HepG2 (cell line): ENCODE data around the gene ST6GALNAC3. TPM values are rescaled to one million over a fixed set of nuclear protein-coding genes. Genes with fewer than 3 reads are reported as not detected.

Experiments used
- ATAC-seq: fragments of 200-7000 bp; cut with Tn5 transposase; 3 replicates; pipeline ENCODE4 v1.9.1; 2020; ENCODE audit warnings: mild to moderate bottlenecking, moderate library complexity
- BruUV-seq: library from RNA; stranded (reverse); fragments of 400-500 nt; replicated peaks from 2 replicates; lab custom pipeline; 2021; lab: Mats Ljungman, UMichigan
- CTCF ChIA-PET: fragments of 300-600 bp; formaldehyde crosslinking; extraction: SDS; loops from one replicate; lab custom pipeline; 2021; ENCODE audit warnings: low total read pairs, inconsistent platforms, low intra/inter-chr PET ratio; lab: Yijun Ruan, JAX
- POLR2A ChIA-PET: fragments of 350-600 bp; sonication (Branson Sonifier 250); formaldehyde crosslinking; loops from one replicate; lab custom pipeline; 2020; ENCODE audit warnings: antibody characterized with exemption, inconsistent platforms; lab: Yijun Ruan, JAX
- DNase-seq: peaks from one replicate; pipeline ENCODE4 v3.0.0-alpha.2; 2015; ENCODE audit warnings: low spot score
- FAIRE-seq: peaks from 3 replicates; lab custom pipeline; 2011; peaks lifted over from hg19 to GRCh38; lab: Jason Lieb, UNC
- H2AFZ ChIP-seq: one replicate; pipeline ENCODE4 v1.6.1; 2011; ENCODE audit warnings: low read length, inconsistent platforms
- H3K27ac ChIP-seq: fragments of 300-600 bp; 3 replicates; pipeline ENCODE4 v1.8.0; 2011; ENCODE audit warnings: mixed run types, mild to moderate bottlenecking, mixed read lengths, low read length, inconsistent platforms; ENCODE audit not compliant: insufficient read depth; ENCODE audit errors: extremely low read length
- H3K27me3 ChIP-seq, 2 experiments: fragments of 200-600 bp in 1 of 2; 2 replicates in 1 of 2; 3 replicates in 1 of 2; pipeline versions ENCODE4 v1.6.0 to v1.8.0; 2011; ENCODE audit warnings: low read length in 2 of 2, mild to moderate bottlenecking in 2 of 2, moderate library complexity in 2 of 2, inconsistent platforms in 1 of 2; ENCODE audit not compliant: insufficient read depth in 2 of 2, control insufficient read depth in 1 of 2
- H3K36me3 ChIP-seq, 2 experiments: fragments of 200-600 bp in 1 of 2; replicated peaks in 1 of 2; 2 replicates in 1 of 2; 3 replicates in 1 of 2; pipeline versions ENCODE4 v1.5.1 to v1.8.0; 2011; ENCODE audit warnings: low read length in 2 of 2, inconsistent platforms in 1 of 2; ENCODE audit not compliant: insufficient read depth in 2 of 2, control insufficient read depth in 1 of 2
- H3K4me1 ChIP-seq: 2 replicates; pipeline ENCODE4 v1.5.1; 2012; ENCODE audit warnings: low read length, inconsistent platforms; ENCODE audit not compliant: insufficient read depth
- H3K4me2 ChIP-seq: 2 replicates; pipeline ENCODE4 v1.6.0; 2011; ENCODE audit warnings: low read depth, low read length, inconsistent platforms
- H3K4me3 ChIP-seq, 3 experiments: fragments of 200-600 bp in 1 of 3; sonication (generic), shearing (Covaris generic) in 1 of 3; replicated peaks in 1 of 3; 2 replicates each; pipeline ENCODE4 v1.5.1; 2011 to 2016; ENCODE audit warnings: low read length in 3 of 3, inconsistent platforms in 2 of 3, low read depth in 2 of 3, mild to moderate bottlenecking in 2 of 3, control low read depth in 1 of 3, mixed read lengths in 1 of 3; ENCODE audit not compliant: insufficient read depth in 1 of 3
- H3K79me2 ChIP-seq: one replicate; pipeline ENCODE4 v1.6.1; 2011; ENCODE audit warnings: low read length, inconsistent platforms; ENCODE audit not compliant: insufficient read depth
- H3K9ac ChIP-seq: 2 replicates; pipeline ENCODE4 v1.6.0; 2011; ENCODE audit warnings: mild to moderate bottlenecking, low read depth, low read length, inconsistent platforms; ENCODE audit not compliant: insufficient read depth
- H3K9me3 ChIP-seq: 2 replicates; pipeline ENCODE4 v1.5.1; 2012; ENCODE audit warnings: mild to moderate bottlenecking, low read length
- H4K20me1 ChIP-seq: 2 replicates; pipeline ENCODE4 v1.6.0; 2011; ENCODE audit warnings: inconsistent platforms, mild to moderate bottlenecking, low read length, moderate library complexity; ENCODE audit not compliant: insufficient read depth
- ADNP ChIP-seq: sonication (generic); formaldehyde crosslinking; IDR thresholded peaks from 2 replicates; pipeline ENCODE4 v1.4.0; 2020; ENCODE audit warnings: missing genetic modification reagents
- ARNT ChIP-seq: fragments of 450-650 bp; IDR thresholded peaks from 2 replicates; pipeline ENCODE4 v1.6.1; 2017
- DR1 ChIP-seq: sonication (generic); formaldehyde crosslinking; IDR thresholded peaks from 2 replicates; pipeline ENCODE4 v1.8.0; 2021; ENCODE audit warnings: mild to moderate bottlenecking, missing genetic modification reagents, inconsistent platforms
- HNF4A ChIP-seq: sonication (generic); formaldehyde crosslinking; IDR thresholded peaks from 2 replicates; pipeline ENCODE4 v1.4.0; 2020; ENCODE audit warnings: missing genetic modification reagents
- MAFF ChIP-seq: IDR thresholded peaks from 2 replicates; pipeline ENCODE4 v1.6.1; 2011; ENCODE audit warnings: low read depth, low read length, improper control_type of control experiment
- MAFK ChIP-seq, 2 experiments: IDR thresholded peaks in 1 of 2; conservative IDR thresholded peaks in 1 of 2; 2 replicates each; pipeline ENCODE4 v1.6.1; 2011; ENCODE audit warnings: improper control_type of control experiment in 2 of 2, low read length in 2 of 2
- MED13 ChIP-seq: sonication (generic); formaldehyde crosslinking; IDR thresholded peaks from 2 replicates; pipeline ENCODE4 v1.5.0; 2020; ENCODE audit warnings: missing genetic modification reagents
- NFATC3 ChIP-seq: sonication (generic); formaldehyde crosslinking; IDR thresholded peaks from 2 replicates; pipeline ENCODE4 v1.5.1; 2020; ENCODE audit warnings: mild to moderate bottlenecking, missing genetic modification reagents
- RELA ChIP-seq: sonication (generic); formaldehyde crosslinking; IDR thresholded peaks from 2 replicates; pipeline ENCODE4 v1.4.0; 2020; ENCODE audit warnings: missing genetic modification reagents
- SIN3B ChIP-seq: fragments of 150-350 bp; IDR thresholded peaks from 2 replicates; pipeline ENCODE4 v1.6.1; 2014; ENCODE audit warnings: low read length
- ZBTB8A ChIP-seq: sonication (generic); formaldehyde crosslinking; IDR thresholded peaks from 2 replicates; pipeline ENCODE4 v1.4.0; 2020; ENCODE audit warnings: mild to moderate bottlenecking, low read depth, missing genetic modification reagents, borderline replicate concordance
- ZNF180 ChIP-seq: sonication (generic); formaldehyde crosslinking; IDR thresholded peaks from 2 replicates; pipeline ENCODE4 v1.4.0; 2020; ENCODE audit warnings: low read depth, missing genetic modification reagents, borderline replicate concordance
- ZNF557 ChIP-seq: sonication (generic); formaldehyde crosslinking; IDR thresholded peaks from 2 replicates; pipeline ENCODE4 v1.4.0; 2020; ENCODE audit warnings: missing genetic modification reagents
- WGBS: methylation state at CpG from one replicate; pipeline ENCODE4 v1.1.6; 2017; ENCODE audit warnings: low lambda C conversion rate; 5-methylcytosine and 5-hydroxymethylcytosine counted together
- in situ Hi-C: cut with HindIII; loops from 2 replicates; pipeline ENCODE4 v1.10.0; 2017; ENCODE audit warnings: low pct_unique_long_range_greater_than_20kb; ENCODE audit not compliant: extremely low pct_ligation_motif_present
- intact Hi-C: fragments of 100-400 bp; cut with micrococcal nuclease; formaldehyde crosslinking; loops from one replicate; pipeline ENCODE4 v1.10.0; 2022; ENCODE audit not compliant: unreplicated experiment
- polyA plus RNA-seq, 8 experiments: library from polyadenylated mRNA; depleted of rRNA in 3 of 8; stranded (reverse) in 7 of 8; unstranded in 1 of 8; fragments of >200 nt; fragmentation: Illumina TruSeq in 4 of 8; extraction: Trizol in 4 of 8; gene quantifications; 2 replicates each; pipeline versions ENCODE4 v1.2.1 to v1.2.3, GENCODE V29; 2011 to 2016; ENCODE audit warnings: low read depth in 4 of 8, missing spikeins in 1 of 8, mixed read lengths in 1 of 8; ENCODE audit not compliant: insufficient read depth in 1 of 8
- total RNA-seq, 5 experiments: library from RNA; depleted of rRNA; stranded (reverse); fragments of >200 nt; fragmentation: Illumina TruSeq; extraction: Trizol; gene quantifications; 2 replicates each; pipeline ENCODE4 v1.2.3, GENCODE V29; 2016; ENCODE audit warnings: low read depth in 1 of 5
- TF ChIP-seq, protein P1 (sequence below): sonication (generic); formaldehyde crosslinking; IDR thresholded peaks from 2 replicates; pipeline ENCODE4 v1.5.0; 2020; ENCODE audit warnings: mild to moderate bottlenecking, missing genetic modification reagents
- TF ChIP-seq, protein P2 (sequence below): sonication (generic); formaldehyde crosslinking; IDR thresholded peaks from 2 replicates; pipeline ENCODE4 v1.5.0; 2020; ENCODE audit warnings: mild to moderate bottlenecking, missing genetic modification reagents

ST6GALNAC3 gene
- total and polyA plus RNA-seq, 2 of the 13 experiments (the other 11 are each of a cell fraction or from before 2014, with no cell fraction given), result not detected

- no TSS peak for BruUV-seq
- ChIA-PET CTCF (no interaction called here), POLR2A (no interaction called here)
- in situ Hi-C loops, result no loop called here
- H3K36me3 ChIP-seq, result no peaks in the 10 kb centered on the region
- H3K27ac ChIP-seq, result no peak overlapping the region
- no peak overlapping the region for H3K4me2 ChIP-seq
- H3K27me3 ChIP-seq, result peaks cover 0 to 5% of the 10 kb centered on the region in 2 experiments; a peak in 1 of 5 replicates
- H3K4me1 ChIP-seq, result no peaks in the 10 kb centered on the region
- H3K9me3 ChIP-seq, result no peaks in the 10 kb centered on the region
- FAIRE-seq (no peak), ATAC-seq (no peak), DNase-seq (no peak)
- no peak overlapping the region for H3K9ac ChIP-seq
- intact Hi-C loops, result no loop called here
- no peak overlapping the region for H3K4me3 ChIP-seq
- TF ChIP-seq ARNT (no peak), MAFK (conservative IDR thresholded peaks at IDR 0.05 in 1 of 2, IDR thresholded peaks at IDR 0.05 in 1 of 2; ENCODE audit: low read length in 2 of 2) (peak; percentile 64 to 80; a peak in 3 of 4 replicates), MAFF (peak; percentile 64)
- WGBS, result 14% methylated on average over 2 of the region's 2 CpGs
- H3K79me2 ChIP-seq, result no peaks in the 10 kb centered on the region
- no peaks in the 10 kb centered on the region for H4K20me1 ChIP-seq
- H2AFZ ChIP-seq, result no peak overlapping the region
Observed at GRCh38 chr1:76031496-76031895, 43.0 kb upstream of the ST6GALNAC3 start.

- H3K36me3 ChIP-seq, result no peaks in the 10 kb centered on the region
- DNase-seq (no peak), ATAC-seq (no peak), FAIRE-seq (no peak)
- H3K79me2 ChIP-seq, result no peaks in the 10 kb centered on the region
- intact Hi-C loops, result no loop called here
- no peak overlapping the region for H3K9ac ChIP-seq
- WGBS, result 11% methylated on average over 3 of the region's 3 CpGs
- no peaks in the 10 kb centered on the region for H3K9me3 ChIP-seq
- H3K27me3 ChIP-seq, result no peaks in the 10 kb centered on the region
- no peak overlapping the region for H3K4me2 ChIP-seq
- ChIA-PET POLR2A (no interaction called here), CTCF (no interaction called here)
- H3K4me3 ChIP-seq, result no peak overlapping the region
- in situ Hi-C loops, result no loop called here
- no TSS peak for BruUV-seq
- no peak overlapping the region for H3K27ac ChIP-seq
- no peak overlapping the region for H2AFZ ChIP-seq
- H3K4me1 ChIP-seq, result no peaks in the 10 kb centered on the region
- H4K20me1 ChIP-seq, result no peaks in the 10 kb centered on the region
- TF ChIP-seq ZNF557 (CRISPR knock-in tag), result no peak
- TF ChIP-seq, protein P1, sequence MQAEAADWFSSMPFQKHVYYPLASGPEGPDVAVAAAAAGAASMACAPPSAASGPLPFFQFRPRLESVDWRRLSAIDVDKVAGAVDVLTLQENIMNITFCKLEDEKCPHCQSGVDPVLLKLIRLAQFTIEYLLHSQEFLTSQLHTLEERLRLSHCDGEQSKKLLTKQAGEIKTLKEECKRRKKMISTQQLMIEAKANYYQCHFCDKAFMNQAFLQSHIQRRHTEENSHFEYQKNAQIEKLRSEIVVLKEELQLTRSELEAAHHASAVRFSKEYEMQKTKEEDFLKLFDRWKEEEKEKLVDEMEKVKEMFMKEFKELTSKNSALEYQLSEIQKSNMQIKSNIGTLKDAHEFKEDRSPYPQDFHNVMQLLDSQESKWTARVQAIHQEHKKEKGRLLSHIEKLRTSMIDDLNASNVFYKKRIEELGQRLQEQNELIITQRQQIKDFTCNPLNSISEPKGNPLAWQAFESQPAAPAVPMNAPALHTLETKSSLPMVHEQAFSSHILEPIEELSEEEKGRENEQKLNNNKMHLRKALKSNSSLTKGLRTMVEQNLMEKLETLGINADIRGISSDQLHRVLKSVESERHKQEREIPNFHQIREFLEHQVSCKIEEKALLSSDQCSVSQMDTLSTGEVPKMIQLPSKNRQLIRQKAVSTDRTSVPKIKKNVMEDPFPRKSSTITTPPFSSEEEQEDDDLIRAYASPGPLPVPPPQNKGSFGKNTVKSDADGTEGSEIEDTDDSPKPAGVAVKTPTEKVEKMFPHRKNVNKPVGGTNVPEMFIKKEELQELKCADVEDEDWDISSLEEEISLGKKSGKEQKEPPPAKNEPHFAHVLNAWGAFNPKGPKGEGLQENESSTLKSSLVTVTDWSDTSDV (CRISPR knock-in tag), result no peak
- TF ChIP-seq MED13 (CRISPR knock-in tag), result no peak
- no peak for TF ChIP-seq ZNF180
- TF ChIP-seq RELA, result no peak
- no peak for TF ChIP-seq HNF4A
- no peak for TF ChIP-seq ZBTB8A
- TF ChIP-seq, protein P2, sequence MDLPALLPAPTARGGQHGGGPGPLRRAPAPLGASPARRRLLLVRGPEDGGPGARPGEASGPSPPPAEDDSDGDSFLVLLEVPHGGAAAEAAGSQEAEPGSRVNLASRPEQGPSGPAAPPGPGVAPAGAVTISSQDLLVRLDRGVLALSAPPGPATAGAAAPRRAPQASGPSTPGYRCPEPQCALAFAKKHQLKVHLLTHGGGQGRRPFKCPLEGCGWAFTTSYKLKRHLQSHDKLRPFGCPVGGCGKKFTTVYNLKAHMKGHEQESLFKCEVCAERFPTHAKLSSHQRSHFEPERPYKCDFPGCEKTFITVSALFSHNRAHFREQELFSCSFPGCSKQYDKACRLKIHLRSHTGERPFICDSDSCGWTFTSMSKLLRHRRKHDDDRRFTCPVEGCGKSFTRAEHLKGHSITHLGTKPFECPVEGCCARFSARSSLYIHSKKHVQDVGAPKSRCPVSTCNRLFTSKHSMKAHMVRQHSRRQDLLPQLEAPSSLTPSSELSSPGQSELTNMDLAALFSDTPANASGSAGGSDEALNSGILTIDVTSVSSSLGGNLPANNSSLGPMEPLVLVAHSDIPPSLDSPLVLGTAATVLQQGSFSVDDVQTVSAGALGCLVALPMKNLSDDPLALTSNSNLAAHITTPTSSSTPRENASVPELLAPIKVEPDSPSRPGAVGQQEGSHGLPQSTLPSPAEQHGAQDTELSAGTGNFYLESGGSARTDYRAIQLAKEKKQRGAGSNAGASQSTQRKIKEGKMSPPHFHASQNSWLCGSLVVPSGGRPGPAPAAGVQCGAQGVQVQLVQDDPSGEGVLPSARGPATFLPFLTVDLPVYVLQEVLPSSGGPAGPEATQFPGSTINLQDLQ (CRISPR knock-in tag), result no peak
- TF ChIP-seq NFATC3 (CRISPR knock-in tag), result no peak
- TF ChIP-seq DR1 (CRISPR knock-in tag), result no peak
- no peak for TF ChIP-seq ADNP (CRISPR knock-in tag)
- no peak for TF ChIP-seq SIN3B
Observed at GRCh38 chr1:76033800-76034475, 40.6 kb upstream of the ST6GALNAC3 start.
